HCT116 (cell line): ENCODE data around the gene PGPEP1. TPM values are rescaled to one million over a fixed set of nuclear protein-coding genes. Genes with fewer than 3 reads are reported as not detected.
A peak's percentile ranks its signal among the peaks of the same experiment; 100 is the strongest.

ENCODE experiments used
- ATAC-seq: fragments of 200-7000 bp; cut with Tn5 transposase; 2 replicates; pipeline ENCODE4 v1.9.1; 2020; ENCODE audit warnings: mild to moderate bottlenecking, moderate library complexity
- BruUV-seq: library from RNA; stranded (reverse); fragments of 400-500 nt; replicated peaks from 2 replicates; lab custom pipeline; 2021; lab: Mats Ljungman, UMichigan
- CTCF ChIA-PET: fragments of 300-600 bp; sonication (Branson Sonifier 250); formaldehyde crosslinking; loops from one replicate; lab custom pipeline; 2021; ENCODE audit warnings: antibody characterized with exemption; lab: Charles Lee
- POLR2A ChIA-PET: fragments of 300-600, 350-600 bp; sonication (Branson Sonifier 250); formaldehyde crosslinking; loops from one replicate; lab custom pipeline; 2021; ENCODE audit warnings: antibody characterized with exemption; lab: Charles Lee
- RAD21 ChIA-PET, 2 experiments: fragments of 300-600 bp; sonication (Branson Sonifier 250); formaldehyde crosslinking; loops; one replicate each; lab custom pipeline; 2023; ENCODE audit warnings: low total read pairs in 2 of 2; ENCODE audit not compliant: uncharacterized antibody in 2 of 2, unreplicated experiment in 2 of 2, low non-redundant PET in 1 of 2; lab: Charles Lee
- DNase-seq: peaks from one replicate; pipeline ENCODE4 v3.0.0-alpha.2; 2010; ENCODE audit warnings: low read depth, low spot score
- H2AFZ ChIP-seq: fragments of 200-600 bp; shearing (Covaris generic), sonication (generic); 2 replicates; pipeline ENCODE4 v1.6.1; 2017; ENCODE audit warnings: low read depth, mixed run types, mixed read lengths, antibody characterized with exemption, low read length; ENCODE audit not compliant: poor library complexity, severe bottlenecking
- H3K27ac ChIP-seq: 2 replicates; pipeline ENCODE4 v1.5.1; 2012; ENCODE audit warnings: low read depth, low read length
- H3K27me3 ChIP-seq: fragments of 200-600 bp; sonication (generic); 2 replicates; pipeline ENCODE4 v1.6.1; 2016; ENCODE audit warnings: mixed run types, low read length, mixed read lengths; ENCODE audit not compliant: insufficient read depth
- H3K36me3 ChIP-seq, 2 experiments: fragments of 200-500 bp in 1 of 2; fragments of 200-600 bp in 1 of 2; sonication (Bioruptor generic) in 1 of 2; sonication (generic) in 1 of 2; 2 replicates each; pipeline versions ENCODE4 v1.5.1 to v1.6.1; 2014 to 2016; ENCODE audit warnings: low read length in 2 of 2, inconsistent platforms in 1 of 2, mixed read lengths in 1 of 2, mixed run types in 1 of 2; ENCODE audit not compliant: insufficient read depth in 2 of 2, control insufficient read depth in 1 of 2
- H3K4me1 ChIP-seq, 2 experiments: fragments of 200-600 bp in 1 of 2; sonication (generic) in 1 of 2; 2 replicates each; pipeline versions ENCODE4 v1.5.1 to v1.6.1; 2012 to 2017; ENCODE audit warnings: low read length in 2 of 2, inconsistent platforms in 1 of 2, mild to moderate bottlenecking in 1 of 2, mixed read lengths in 1 of 2, mixed run types in 1 of 2, moderate library complexity in 1 of 2; ENCODE audit not compliant: insufficient read depth in 2 of 2, control insufficient read depth in 1 of 2
- H3K4me2 ChIP-seq: fragments of 200-600 bp; sonication (generic); 2 replicates; pipeline ENCODE4 v1.6.1; 2017; ENCODE audit warnings: mixed run types, low read length, mixed read lengths
- H3K4me3 ChIP-seq, 2 experiments: fragments of 200-600 bp in 1 of 2; sonication (generic) in 1 of 2; replicated peaks in 1 of 2; 2 replicates each; pipeline ENCODE4 v1.5.1; 2011 to 2016; ENCODE audit warnings: low read length in 2 of 2, control low read depth in 1 of 2, low read depth in 1 of 2, mild to moderate bottlenecking in 1 of 2, mixed read lengths in 1 of 2, mixed run types in 1 of 2
- H3K79me2 ChIP-seq: fragments of 200-600 bp; sonication (generic); 2 replicates; pipeline ENCODE4 v1.6.1; 2017; ENCODE audit warnings: mild to moderate bottlenecking, mixed run types, low read length, moderate library complexity, mixed read lengths; ENCODE audit not compliant: insufficient read depth
- H3K9ac ChIP-seq: fragments of 200-600 bp; sonication (generic); 2 replicates; pipeline ENCODE4 v1.6.1; 2016; ENCODE audit warnings: low read length, mixed read lengths
- H3K9me2 ChIP-seq: fragments of 200-600 bp; sonication (generic), shearing (Covaris generic); 2 replicates; pipeline ENCODE4 v1.6.1; 2017; ENCODE audit warnings: mixed run types, mild to moderate bottlenecking, moderate library complexity; ENCODE audit not compliant: insufficient read depth
- H3K9me3 ChIP-seq, 2 experiments: fragments of 200-500 bp in 1 of 2; fragments of 200-600 bp in 1 of 2; sonication (Bioruptor generic) in 1 of 2; sonication (generic) in 1 of 2; 2 replicates each; pipeline ENCODE4 v1.6.1; 2014 to 2017; ENCODE audit warnings: low read length in 2 of 2, mixed read lengths in 2 of 2, inconsistent platforms in 1 of 2, low read depth in 1 of 2, mild to moderate bottlenecking in 1 of 2, mixed run types in 1 of 2, moderate library complexity in 1 of 2; ENCODE audit not compliant: control insufficient read depth in 1 of 2, insufficient read depth in 1 of 2
- H4K20me1 ChIP-seq: fragments of 200-600 bp; sonication (generic), shearing (Covaris generic); 2 replicates; pipeline ENCODE4 v1.6.1; 2017; ENCODE audit warnings: mixed run types, mild to moderate bottlenecking, moderate library complexity; ENCODE audit not compliant: insufficient read depth
- EZH2 ChIP-seq: fragments of 200-600 bp; sonication (generic); IDR thresholded peaks from 2 replicates; pipeline ENCODE4 v1.6.1; 2017; ENCODE audit warnings: antibody characterized with exemption, mixed run types
- JUND ChIP-seq: IDR thresholded peaks from 2 replicates; pipeline ENCODE4 v1.6.1; 2012
- POLR2AphosphoS5 ChIP-seq: IDR thresholded peaks from 2 replicates; pipeline ENCODE4 v1.6.1; 2011; ENCODE audit warnings: mild to moderate bottlenecking, low read depth, low read length, moderate library complexity
- YY1 ChIP-seq: IDR thresholded peaks from 2 replicates; pipeline ENCODE4 v1.6.1; 2011; ENCODE audit warnings: low read length, low read depth, moderate library complexity, mild to moderate bottlenecking; ENCODE audit not compliant: insufficient replicate concordance; ENCODE audit errors: extremely low read depth
- intact Hi-C: fragments of 100-400 bp; cut with micrococcal nuclease; formaldehyde crosslinking; loops from 2 replicates; pipeline ENCODE4 v1.10.0; 2022
- total RNA-seq: library from RNA; stranded (reverse); gene quantifications from one replicate; pipeline ENCODE4 v1.2.1, GENCODE V29; 2021; ENCODE audit not compliant: unreplicated experiment

PGPEP1 gene
- total RNA-seq, 1 experiment from 2014 or later: 30.9 TPM

GRCh38 chr19:18310118-18310909, 30.1 kb upstream of the PGPEP1 start:
- H3K9me3 ChIP-seq: no peaks in the 10 kb centered on the region
- intact Hi-C loops: no loop called here
- H3K27me3 ChIP-seq: no peaks in the 10 kb centered on the region
- ChIA-PET POLR2A (interaction anchor here (0.6 kb wide), 1 partner anchor 12 kb away, joined by 3 read pairs; the partner anchor contains the start of gene LSM4), CTCF (interaction anchor here (0.6 to 1.0 kb wide), 2 partner anchors 31 to 114 kb away, joined by 3 read pairs; no protein-coding TSS in a partner anchor), RAD21 (no interaction called here)
- H3K9ac ChIP-seq: no peak overlapping the region
- BruUV-seq: no TSS peak
- H4K20me1 ChIP-seq: no peaks in the 10 kb centered on the region
- H3K4me2 ChIP-seq: no peak overlapping the region
- peaks cover 30% of the 10 kb centered on the region; the same call in 1 of the 2 replicates for H3K79me2 ChIP-seq
- H3K4me1 ChIP-seq: peaks cover 6 to 10% of the 10 kb centered on the region in 2 experiments
- ATAC-seq (no peak), DNase-seq (no peak)
- no peak for TF ChIP-seq EZH2
- TF ChIP-seq JUND: no peak
- TF ChIP-seq POLR2AphosphoS5: 0 out of 2 replicates have a peak, but pooled peaks have one; percentile 11
- no peak overlapping the region for H3K4me3 ChIP-seq
- no peak overlapping the region for H2AFZ ChIP-seq
- no peaks in the 10 kb centered on the region for H3K9me2 ChIP-seq
- no peak overlapping the region; the same call in 1 of the 2 replicates for H3K27ac ChIP-seq
- H3K36me3 ChIP-seq: peaks cover 21 to 62% of the 10 kb centered on the region in 2 experiments

- ChIA-PET CTCF (interaction anchor here (1.0 kb wide), 1 partner anchor 31 kb away, joined by 3 read pairs; no protein-coding TSS in a partner anchor), POLR2A (interaction anchor here (0.6 kb wide), 1 partner anchor 12 kb away, joined by 3 read pairs; the partner anchor contains the start of gene LSM4), RAD21 (no interaction called here)
- Histone ChIP-seq H3K36me3 (peaks cover 22 to 67% of the 10 kb centered on the region in 2 experiments), H3K4me1 (peaks cover under 1 to 3% of the 10 kb centered on the region in 2 experiments; a peak in 3 of 4 replicates), H3K4me3 (no peak overlapping the region), H3K4me2 (no peak overlapping the region), H3K9me2 (no peaks in the 10 kb centered on the region), H4K20me1 (no peaks in the 10 kb centered on the region), H3K79me2 (peaks cover 37% of the 10 kb centered on the region), H3K27ac (no peak overlapping the region; the same call in 1 of the 2 replicates), H2AFZ (no peak overlapping the region), H3K9me3 (no peaks in the 10 kb centered on the region), H3K9ac (no peak overlapping the region), H3K27me3 (no peaks in the 10 kb centered on the region)
- DNase-seq (no peak), ATAC-seq (no peak)
- intact Hi-C loops: no loop called here
- BruUV-seq: no TSS peak
- TF ChIP-seq POLR2AphosphoS5 (0 out of 2 replicates have a peak, but pooled peaks have one; percentile 2), YY1 (no peak)
Measured at GRCh38 chr19:18310966-18311365, 29.4 kb upstream of the PGPEP1 start.
